ENCODE data around the gene CDH16. TPM values are rescaled to one million over a fixed set of nuclear protein-coding genes. Genes with fewer than 3 reads are reported as not detected.

The CDH16 gene
- total and polyA plus RNA-seq, 2 experiments from 2014 or later = 3.2 to 4.4 TPM

GRCh38 chr16:66904846-66905632 lies 13.6 kb downstream of the CDH16 start:
- H3K36me3 ChIP-seq (replicated peaks; ENCODE audit: insufficient read depth, low read depth) = no peaks in the 10 kb centered on the region
- no peaks in the 10 kb centered on the region for H3K27me3 ChIP-seq
- TF ChIP-seq EZH2 (IDR thresholded peaks at IDR 0.05; ENCODE audit: borderline replicate concordance) (no peak), CTCF (IDR thresholded peaks at IDR 0.05; ENCODE audit: poor library complexity) (no peak), EZH2phosphoT487 (IDR thresholded peaks at IDR 0.05; ENCODE audit: low read depth, severe bottlenecking, unreplicated experiment) (no peak)
- H3K4me3 ChIP-seq = no peak overlapping the region
- WGBS (ENCODE audit: low lambda C conversion rate, missing lambda C conversion rate) = 38% methylated on average over 16 of the region's 16 CpGs
- no peaks in the 10 kb centered on the region for H3K9me2 ChIP-seq (replicated peaks; ENCODE audit: insufficient read depth)
- H2AFZ ChIP-seq = peak overlapping the region; percentile 60
- H3K27ac ChIP-seq = peak overlapping the region; percentile 95
- H3K4me2 ChIP-seq = peak overlapping the region; percentile 73
- peaks cover 48% of the 10 kb centered on the region for H3K4me1 ChIP-seq (ENCODE audit: insufficient read depth)
- DNase-seq (ENCODE audit: low spot score) = peak; percentile 56
- no peaks in the 10 kb centered on the region for H3K9me3 ChIP-seq (ENCODE audit: low read depth)
- H3K79me2 ChIP-seq = no peaks in the 10 kb centered on the region
- no peaks in the 10 kb centered on the region for H4K20me1 ChIP-seq (ENCODE audit: insufficient read depth, poor library complexity, severe bottlenecking)

GRCh38 chr16:66904428-66904845 lies 14.2 kb downstream of the CDH16 start:
- peak overlapping the region; percentile 73 for H3K4me2 ChIP-seq
- H3K27ac ChIP-seq = peak overlapping the region; percentile 95

GRCh38 chr16:66903544-66904427 lies 14.9 kb downstream of the CDH16 start:
- Histone ChIP-seq H3K4me1 (ENCODE audit: insufficient read depth) (peaks cover 58% of the 10 kb centered on the region), H2AFZ (no peak overlapping the region), H3K79me2 (no peaks in the 10 kb centered on the region), H3K4me2 (no peak overlapping the region), H4K20me1 (ENCODE audit: insufficient read depth, poor library complexity, severe bottlenecking) (no peaks in the 10 kb centered on the region), H3K4me3 (no peak overlapping the region), H3K9me2 (replicated peaks; ENCODE audit: insufficient read depth) (no peaks in the 10 kb centered on the region), H3K27me3 (no peaks in the 10 kb centered on the region), H3K36me3 (replicated peaks; ENCODE audit: insufficient read depth, low read depth) (no peaks in the 10 kb centered on the region), H3K27ac (peak overlapping the region; percentile 95), H3K9me3 (ENCODE audit: low read depth) (no peaks in the 10 kb centered on the region)
- DNase-seq (ENCODE audit: low spot score) = no peak
- TF ChIP-seq EZH2 (IDR thresholded peaks at IDR 0.05; ENCODE audit: borderline replicate concordance) (no peak), EZH2phosphoT487 (IDR thresholded peaks at IDR 0.05; ENCODE audit: low read depth, severe bottlenecking, unreplicated experiment) (no peak), CTCF (IDR thresholded peaks at IDR 0.05; ENCODE audit: poor library complexity) (no peak)
- 94% methylated on average over 11 of the region's 11 CpGs for WGBS (ENCODE audit: low lambda C conversion rate, missing lambda C conversion rate)

More at GRCh38 chr16:66904428-66904845, 14.2 kb downstream of the CDH16 start:
- Histone ChIP-seq H3K4me3 (no peak overlapping the region), H3K9me3 (ENCODE audit: low read depth) (no peaks in the 10 kb centered on the region), H2AFZ (no peak overlapping the region), H3K9me2 (replicated peaks; ENCODE audit: insufficient read depth) (no peaks in the 10 kb centered on the region), H3K79me2 (no peaks in the 10 kb centered on the region), H3K36me3 (replicated peaks; ENCODE audit: insufficient read depth, low read depth) (no peaks in the 10 kb centered on the region), H3K4me1 (ENCODE audit: insufficient read depth) (peaks cover 54% of the 10 kb centered on the region), H3K27me3 (no peaks in the 10 kb centered on the region), H4K20me1 (ENCODE audit: insufficient read depth, poor library complexity, severe bottlenecking) (no peaks in the 10 kb centered on the region)
- DNase-seq (ENCODE audit: low spot score) = no peak
- WGBS (ENCODE audit: low lambda C conversion rate, missing lambda C conversion rate) = 88% methylated on average over 13 of the region's 13 CpGs
- TF ChIP-seq EZH2phosphoT487 (IDR thresholded peaks at IDR 0.05; ENCODE audit: low read depth, severe bottlenecking, unreplicated experiment) (no peak), CTCF (IDR thresholded peaks at IDR 0.05; ENCODE audit: poor library complexity) (no peak), EZH2 (IDR thresholded peaks at IDR 0.05; ENCODE audit: borderline replicate concordance) (no peak)

Measured in hepatocyte (in vitro differentiated cells).